ENCODE data around the gene SLC66A2.

The SLC66A2 gene

DNA sequence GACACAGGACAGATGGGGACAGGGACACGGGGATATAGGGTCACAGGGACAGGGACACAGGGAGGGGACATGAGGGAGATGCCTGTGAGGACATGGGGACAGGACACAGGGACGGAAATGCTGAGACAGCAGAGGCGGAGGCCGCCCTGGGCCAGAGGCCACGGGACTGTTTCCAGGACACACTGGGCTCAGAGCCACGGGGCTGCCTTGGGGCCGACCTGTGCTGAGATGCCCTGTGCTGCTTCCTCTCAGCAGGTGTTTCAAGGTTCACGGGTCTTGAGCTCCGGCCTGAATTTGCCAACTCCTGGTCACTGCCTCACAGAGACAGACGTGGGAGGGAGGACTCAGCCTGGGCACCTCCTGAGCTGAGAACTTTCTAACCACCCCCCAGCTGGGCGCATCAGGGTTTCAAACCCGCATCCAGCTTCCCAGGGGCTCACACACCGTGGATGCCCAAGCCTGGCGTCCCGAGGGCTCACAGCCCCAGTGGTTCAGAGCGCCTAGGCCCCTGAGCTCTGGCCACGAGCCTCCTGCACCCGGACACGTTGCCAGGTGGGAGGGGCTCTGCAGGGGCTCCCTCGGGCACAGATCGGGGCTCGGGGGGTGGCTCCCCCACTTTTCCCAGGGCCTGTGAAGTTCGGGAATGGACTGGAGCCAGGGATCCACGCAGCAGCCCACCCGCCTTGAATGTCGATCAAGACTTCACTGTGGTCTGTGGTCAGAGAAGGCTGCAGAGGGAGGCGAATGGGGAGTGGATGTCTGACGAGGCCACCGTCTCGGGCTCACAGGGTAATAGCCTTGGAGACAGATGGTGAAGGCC is 64.1 kb downstream of the SLC66A2 start:
- Histone ChIP-seq H3K27me3 (ENCODE audit: low read length) (no peaks in the 10 kb centered on the region), H4K20me1 (ENCODE audit: low read depth, low read length) (no peaks in the 10 kb centered on the region), H3K36me3 (ENCODE audit: low read length) (no peaks in the 10 kb centered on the region), H3K9me3 (ENCODE audit: insufficient read depth, low read length) (peaks cover 23% of the 10 kb centered on the region; the same call in 1 of the 2 replicates), H3K4me2 (ENCODE audit: low read depth, low read length, poor library complexity, severe bottlenecking) (no peak overlapping the region), H2AFZ (ENCODE audit: low read depth, low read length, severe bottlenecking) (no peak overlapping the region), H3K9ac (ENCODE audit: low read length) (no peak overlapping the region), H3K79me2 (ENCODE audit: insufficient read depth, low read length) (no peaks in the 10 kb centered on the region), H3K4me3 (ENCODE audit: insufficient read depth, low read length, poor library complexity, severe bottlenecking) (no peak overlapping the region), H3K27ac (ENCODE audit: low read depth, low read length) (no peak overlapping the region), H3K9me2 (replicated peaks; ENCODE audit: insufficient read depth, low read length) (no peaks in the 10 kb centered on the region), H3F3A (ENCODE audit: insufficient read depth) (no peaks in the 10 kb centered on the region)
- TF ChIP-seq EZH2phosphoT487 (conservative IDR thresholded peaks at IDR 0.05; ENCODE audit: low read length), result no peak
- TF ChIP-seq, protein P1, sequence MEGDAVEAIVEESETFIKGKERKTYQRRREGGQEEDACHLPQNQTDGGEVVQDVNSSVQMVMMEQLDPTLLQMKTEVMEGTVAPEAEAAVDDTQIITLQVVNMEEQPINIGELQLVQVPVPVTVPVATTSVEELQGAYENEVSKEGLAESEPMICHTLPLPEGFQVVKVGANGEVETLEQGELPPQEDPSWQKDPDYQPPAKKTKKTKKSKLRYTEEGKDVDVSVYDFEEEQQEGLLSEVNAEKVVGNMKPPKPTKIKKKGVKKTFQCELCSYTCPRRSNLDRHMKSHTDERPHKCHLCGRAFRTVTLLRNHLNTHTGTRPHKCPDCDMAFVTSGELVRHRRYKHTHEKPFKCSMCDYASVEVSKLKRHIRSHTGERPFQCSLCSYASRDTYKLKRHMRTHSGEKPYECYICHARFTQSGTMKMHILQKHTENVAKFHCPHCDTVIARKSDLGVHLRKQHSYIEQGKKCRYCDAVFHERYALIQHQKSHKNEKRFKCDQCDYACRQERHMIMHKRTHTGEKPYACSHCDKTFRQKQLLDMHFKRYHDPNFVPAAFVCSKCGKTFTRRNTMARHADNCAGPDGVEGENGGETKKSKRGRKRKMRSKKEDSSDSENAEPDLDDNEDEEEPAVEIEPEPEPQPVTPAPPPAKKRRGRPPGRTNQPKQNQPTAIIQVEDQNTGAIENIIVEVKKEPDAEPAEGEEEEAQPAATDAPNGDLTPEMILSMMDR (IDR thresholded peaks at IDR 0.05; ENCODE audit: insufficient read depth, low read length, poor library complexity, severe bottlenecking), result no peak

DNA sequence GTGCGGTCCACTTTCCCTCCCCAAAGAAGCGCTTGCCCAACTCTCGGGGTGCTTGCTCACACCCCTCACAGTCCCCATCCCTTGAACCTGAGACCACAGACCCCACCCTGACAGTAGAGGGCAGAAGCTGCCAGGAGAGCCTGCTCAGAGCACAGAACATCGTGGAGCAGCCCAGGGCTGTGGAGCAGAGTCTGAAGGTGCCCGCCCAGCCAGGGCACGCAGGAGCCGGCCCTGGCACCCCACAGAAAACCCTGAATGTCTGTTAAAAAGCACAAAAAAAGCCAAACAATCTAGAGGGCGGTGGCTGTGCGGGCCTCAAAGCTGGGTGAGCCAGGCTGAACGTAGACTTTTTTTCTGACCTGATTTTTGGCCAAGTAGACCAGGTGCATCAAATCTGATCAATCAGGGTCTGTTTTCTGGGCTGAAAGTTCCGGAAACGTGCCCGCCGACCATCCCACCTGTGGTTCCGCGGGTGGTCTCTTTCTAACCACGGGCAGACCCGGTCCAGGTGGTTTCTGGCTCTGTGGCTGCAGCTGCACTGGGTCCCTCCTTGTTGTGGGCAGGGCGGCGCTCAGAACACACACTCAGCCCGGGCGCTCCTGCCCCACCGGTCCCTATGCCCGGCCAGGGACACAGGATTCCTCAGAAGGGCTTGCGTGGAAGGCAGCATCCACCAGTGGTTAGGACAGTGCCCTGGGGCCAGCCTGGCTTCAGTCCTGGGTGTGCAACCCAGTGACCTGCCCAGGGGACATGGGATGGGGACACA is 66.3 kb downstream of the SLC66A2 start:
- Histone ChIP-seq H3K79me2 (ENCODE audit: insufficient read depth, low read length) (no peaks in the 10 kb centered on the region), H3K4me2 (ENCODE audit: low read depth, low read length, poor library complexity, severe bottlenecking) (no peak overlapping the region), H3K36me3 (ENCODE audit: low read length) (no peaks in the 10 kb centered on the region), H3K9me2 (replicated peaks; ENCODE audit: insufficient read depth, low read length) (no peaks in the 10 kb centered on the region), H3K27ac (ENCODE audit: low read depth, low read length) (no peak overlapping the region), H3K4me3 (ENCODE audit: insufficient read depth, low read length, poor library complexity, severe bottlenecking) (no peak overlapping the region), H3K27me3 (ENCODE audit: low read length) (no peaks in the 10 kb centered on the region), H4K20me1 (ENCODE audit: low read depth, low read length) (no peaks in the 10 kb centered on the region), H3F3A (ENCODE audit: insufficient read depth) (no peaks in the 10 kb centered on the region), H3K9me3 (ENCODE audit: insufficient read depth, low read length) (peaks cover 11% of the 10 kb centered on the region; the same call in 1 of the 2 replicates), H2AFZ (ENCODE audit: low read depth, low read length, severe bottlenecking) (no peak overlapping the region), H3K9ac (ENCODE audit: low read length) (no peak overlapping the region)
- TF ChIP-seq, protein P1 (IDR thresholded peaks at IDR 0.05; ENCODE audit: insufficient read depth, low read length, poor library complexity, severe bottlenecking), result no peak
- TF ChIP-seq EZH2phosphoT487 (conservative IDR thresholded peaks at IDR 0.05; ENCODE audit: low read length), result no peak

DNA sequence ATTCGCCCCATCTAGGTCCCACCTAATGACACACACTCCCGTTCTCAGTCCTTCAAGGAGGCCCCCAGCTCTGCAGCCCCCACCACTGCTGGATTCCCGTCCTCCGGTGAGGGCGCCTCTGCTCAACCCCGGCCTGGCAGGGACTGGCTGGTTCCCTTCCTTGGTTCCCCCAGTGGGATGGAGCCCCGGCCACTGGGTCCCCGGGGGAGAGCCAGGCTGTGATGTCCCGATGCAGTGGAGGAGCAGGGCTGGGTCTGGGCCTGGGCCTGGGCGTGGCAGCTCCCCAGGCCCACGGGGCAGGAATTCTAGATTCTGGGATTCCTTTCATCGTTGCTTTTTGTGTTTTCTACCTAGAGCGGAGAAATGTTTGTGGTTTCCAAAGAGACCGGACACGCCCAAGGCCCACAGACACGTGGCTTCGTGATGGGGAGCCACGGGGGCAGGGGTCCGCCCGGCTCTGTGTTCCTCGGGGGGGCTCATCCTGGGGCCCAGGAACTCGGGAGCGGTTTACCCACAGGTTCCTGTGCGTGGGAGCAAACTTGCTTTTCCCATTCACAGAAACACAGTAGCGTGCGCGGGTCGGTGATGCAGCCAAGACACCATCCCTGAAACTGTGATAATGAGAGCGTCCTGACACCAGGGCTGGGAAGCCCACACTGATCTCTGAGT is 67.0 kb downstream of the SLC66A2 start:
- H3K4me2 ChIP-seq (ENCODE audit: low read depth, low read length, poor library complexity, severe bottlenecking), result no peak overlapping the region
- H3K27ac ChIP-seq (ENCODE audit: low read depth, low read length), result no peak overlapping the region
- no peaks in the 10 kb centered on the region for H4K20me1 ChIP-seq (ENCODE audit: low read depth, low read length)
- no peaks in the 10 kb centered on the region for H3K79me2 ChIP-seq (ENCODE audit: insufficient read depth, low read length)
- H3F3A ChIP-seq (ENCODE audit: insufficient read depth), result no peaks in the 10 kb centered on the region
- no peak overlapping the region for H2AFZ ChIP-seq (ENCODE audit: low read depth, low read length, severe bottlenecking)
- H3K9me3 ChIP-seq (ENCODE audit: insufficient read depth, low read length), result peaks cover 6% of the 10 kb centered on the region; the same call in 1 of the 2 replicates
- TF ChIP-seq, protein P1 (IDR thresholded peaks at IDR 0.05; ENCODE audit: insufficient read depth, low read length, poor library complexity, severe bottlenecking), result no peak
- no peak for TF ChIP-seq EZH2phosphoT487 (conservative IDR thresholded peaks at IDR 0.05; ENCODE audit: low read length)
- no peaks in the 10 kb centered on the region for H3K36me3 ChIP-seq (ENCODE audit: low read length)
- H3K9me2 ChIP-seq (replicated peaks; ENCODE audit: insufficient read depth, low read length), result no peaks in the 10 kb centered on the region
- no peaks in the 10 kb centered on the region for H3K27me3 ChIP-seq (ENCODE audit: low read length)
- no peak overlapping the region for H3K9ac ChIP-seq (ENCODE audit: low read length)
- H3K4me3 ChIP-seq (ENCODE audit: insufficient read depth, low read length, poor library complexity, severe bottlenecking), result no peak overlapping the region

Data from SU-DHL-6 (cell line).